HG03108 (cell line): ENCODE results near the gene SEMA3F.

Experiments
- ATAC-seq: cut with Tn5 transposase; IDR thresholded peaks from one replicate; pipeline ENCODE4 v1.9.1; 2021; ENCODE audit warnings: moderate library complexity; ENCODE audit not compliant: unreplicated experiment

Gene SEMA3F

DNA sequence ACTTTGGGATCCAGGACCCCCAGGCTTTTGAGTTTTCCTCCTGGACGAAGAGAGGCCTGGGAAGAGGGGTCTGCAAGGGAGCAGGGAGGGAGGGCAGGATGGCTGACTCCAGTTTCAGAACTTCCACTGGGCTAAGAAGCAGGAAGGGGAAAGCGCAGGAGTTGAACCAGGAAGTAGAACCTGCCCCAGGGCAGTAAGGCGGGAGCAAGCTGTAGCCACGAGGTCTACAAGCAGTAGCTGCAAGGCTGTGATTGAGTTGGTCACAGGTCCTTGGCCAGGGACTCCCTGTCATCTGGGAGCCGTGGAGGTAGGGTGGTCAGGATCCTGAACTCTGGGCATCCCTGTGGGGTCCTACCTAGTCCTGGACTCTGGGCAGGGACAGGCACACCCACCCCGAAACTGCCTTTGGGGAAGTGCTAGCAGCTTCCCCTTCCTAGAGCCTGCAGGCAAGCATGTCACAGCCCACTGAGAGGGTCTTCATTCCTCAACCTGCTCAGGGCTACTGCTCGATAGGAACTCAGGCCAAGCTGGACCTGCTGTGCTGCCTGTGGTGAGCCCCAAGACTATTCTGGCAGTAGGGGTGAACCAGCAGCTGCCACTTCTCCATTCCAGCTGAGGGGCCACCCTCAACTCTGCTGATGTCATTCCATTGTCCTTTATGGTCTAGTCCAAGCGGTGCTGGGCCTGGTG is 75.1 kb downstream of the SEMA3F start:
- no peak for ATAC-seq

DNA sequence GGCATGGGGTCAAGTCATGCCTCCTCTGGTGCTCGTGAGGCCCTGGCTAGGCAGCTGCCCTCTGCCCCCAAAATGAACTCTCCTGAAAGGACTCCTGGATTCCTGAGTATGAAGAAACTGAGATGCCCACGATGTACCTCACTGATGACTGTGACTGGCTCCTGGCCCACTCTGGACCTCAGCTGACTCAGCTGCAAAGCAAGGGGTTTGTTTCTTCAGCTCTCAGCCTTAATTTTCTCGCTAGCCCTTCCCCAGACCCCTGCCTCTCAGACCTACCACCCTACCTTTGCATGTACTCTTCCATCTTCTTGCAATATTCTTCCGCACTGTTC is 75.6 kb downstream of the SEMA3F start:
- ATAC-seq: no peak

DNA sequence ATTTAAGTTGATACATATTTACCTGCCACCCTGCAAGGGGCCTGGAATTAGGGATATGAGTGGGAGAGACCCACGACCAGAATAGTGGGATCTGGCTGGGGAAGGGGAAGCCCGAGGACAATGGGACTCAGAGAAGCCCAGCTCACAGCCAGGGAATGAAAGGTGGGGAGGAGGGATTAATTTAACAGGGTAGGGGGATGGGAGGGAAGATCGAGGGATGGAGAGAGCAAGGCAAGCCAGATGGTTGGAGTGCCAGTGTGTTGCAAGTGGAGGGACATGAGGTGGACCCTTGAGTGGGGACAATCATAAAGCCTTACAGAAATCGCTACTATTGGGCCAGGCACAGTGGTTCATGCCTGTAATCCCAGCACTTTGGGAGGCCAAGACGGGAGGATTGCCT is 76.5 kb downstream of the SEMA3F start:
- ATAC-seq: no peak

DNA sequence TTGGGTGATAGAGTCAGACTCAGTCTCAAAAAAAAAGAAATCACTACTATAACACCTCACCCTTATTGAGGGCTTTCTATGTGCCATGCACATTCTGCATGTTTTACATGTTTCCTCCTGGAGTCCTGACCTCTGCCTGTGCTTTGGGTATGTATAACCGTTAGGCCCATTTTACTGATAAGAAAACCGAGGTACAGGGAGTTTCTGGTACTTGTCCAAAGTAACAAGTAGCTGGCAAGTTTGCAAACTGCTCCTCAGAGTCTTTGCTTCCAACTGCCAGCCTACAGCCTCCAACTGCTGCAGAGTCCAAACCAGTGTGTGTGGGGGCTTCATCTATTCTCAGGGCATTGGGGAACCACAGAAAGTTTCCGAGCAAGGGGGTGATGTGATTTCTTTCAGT is 77.2 kb downstream of the SEMA3F start:
- ATAC-seq: no peak

DNA sequence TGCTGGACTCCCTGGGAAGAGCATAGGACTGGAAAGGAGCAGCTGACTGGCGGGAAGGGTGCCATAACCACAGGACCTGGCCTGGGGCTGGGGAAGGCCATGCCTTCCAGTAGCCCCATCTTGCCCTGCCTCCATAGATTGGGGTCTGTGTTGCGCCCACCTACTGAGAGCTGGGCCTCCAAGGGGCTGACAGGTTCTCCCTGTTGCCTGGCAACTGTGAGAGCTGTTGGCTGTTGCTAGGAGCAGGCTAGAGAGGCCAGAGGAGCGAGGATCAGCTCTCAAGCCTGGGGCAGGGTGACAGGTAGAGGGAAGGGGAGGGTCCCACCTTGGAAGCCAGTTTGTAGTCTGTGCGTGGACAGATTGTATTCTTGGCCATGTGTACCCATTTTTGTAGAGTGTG is 78.1 kb downstream of the SEMA3F start:
- no peak for ATAC-seq

DNA sequence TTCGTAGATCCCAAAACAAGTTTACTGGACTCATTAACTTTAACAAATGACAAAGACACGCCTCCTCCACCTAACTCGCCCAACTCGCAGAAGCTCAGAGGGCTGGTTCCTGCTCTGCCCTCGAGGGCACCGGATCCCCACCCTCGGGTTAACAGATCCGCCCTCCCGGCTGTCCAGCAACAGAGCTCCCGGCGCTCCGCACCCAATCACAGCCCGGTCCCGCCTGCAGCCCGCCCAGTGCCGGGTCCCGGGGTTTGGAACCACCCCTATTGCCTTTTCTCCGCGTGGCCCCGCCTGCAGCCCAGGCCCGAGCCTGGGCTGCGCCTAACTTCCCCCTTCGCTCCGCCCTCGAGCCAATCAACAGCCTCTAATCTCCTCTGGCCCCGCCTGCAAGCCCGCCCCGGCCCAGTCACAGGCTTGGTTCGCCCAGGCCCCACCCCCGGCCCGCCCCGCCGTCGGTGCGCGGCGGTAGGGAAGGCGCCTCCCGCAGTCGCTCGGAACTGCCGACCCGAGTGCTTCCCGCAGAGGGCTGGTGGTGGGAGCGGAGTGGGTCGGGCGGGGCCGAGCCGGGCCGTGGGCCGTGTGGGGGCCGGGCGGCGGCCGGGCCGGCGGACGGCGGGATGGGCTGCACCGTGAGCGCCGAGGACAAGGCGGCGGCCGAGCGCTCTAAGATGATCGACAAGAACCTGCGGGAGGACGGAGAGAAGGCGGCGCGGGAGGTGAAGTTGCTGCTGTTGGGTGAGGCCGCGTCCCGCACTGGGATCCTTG is 80.8 kb downstream of the SEMA3F start, which contains the start of gene GNAI2:
TSS of gene GNAI2 (plus strand) at position 489 of the 768 bp plus-strand sequence. CDS start at position 621, 132 bp downstream.
- peak; percentile 89 for ATAC-seq

DNA sequence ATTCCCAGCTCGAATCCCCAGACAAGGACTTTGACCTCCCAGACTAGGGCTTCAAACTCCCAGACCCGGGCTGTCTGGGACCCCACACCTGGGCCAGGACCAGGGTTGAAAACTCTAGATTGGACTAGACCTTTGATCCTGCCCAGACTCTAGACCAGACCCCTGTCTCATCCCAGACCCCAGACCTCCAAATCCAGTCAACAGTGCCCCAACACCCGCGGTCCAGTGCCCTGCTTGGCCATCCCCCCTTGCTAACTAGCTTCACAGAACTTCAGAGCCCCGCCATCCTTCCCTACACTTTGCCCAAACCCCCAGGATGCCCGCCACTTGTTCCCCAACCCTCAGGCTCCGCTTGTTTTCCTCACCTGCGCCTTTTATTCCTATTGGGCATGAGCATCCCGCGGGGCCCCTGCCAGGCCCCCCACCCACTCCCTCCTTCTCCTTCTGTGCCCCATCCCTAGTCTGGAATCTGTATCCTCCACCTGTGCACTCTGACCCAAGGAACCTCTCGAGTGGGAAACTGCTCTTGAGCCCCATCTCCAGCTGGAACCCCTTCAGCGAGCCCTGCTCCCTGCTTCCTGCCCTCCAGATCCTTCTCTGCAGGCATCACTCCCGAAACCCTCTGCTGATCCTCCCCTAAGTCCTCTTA is 81.5 kb downstream of the SEMA3F start:
- ATAC-seq: no peak

DNA sequence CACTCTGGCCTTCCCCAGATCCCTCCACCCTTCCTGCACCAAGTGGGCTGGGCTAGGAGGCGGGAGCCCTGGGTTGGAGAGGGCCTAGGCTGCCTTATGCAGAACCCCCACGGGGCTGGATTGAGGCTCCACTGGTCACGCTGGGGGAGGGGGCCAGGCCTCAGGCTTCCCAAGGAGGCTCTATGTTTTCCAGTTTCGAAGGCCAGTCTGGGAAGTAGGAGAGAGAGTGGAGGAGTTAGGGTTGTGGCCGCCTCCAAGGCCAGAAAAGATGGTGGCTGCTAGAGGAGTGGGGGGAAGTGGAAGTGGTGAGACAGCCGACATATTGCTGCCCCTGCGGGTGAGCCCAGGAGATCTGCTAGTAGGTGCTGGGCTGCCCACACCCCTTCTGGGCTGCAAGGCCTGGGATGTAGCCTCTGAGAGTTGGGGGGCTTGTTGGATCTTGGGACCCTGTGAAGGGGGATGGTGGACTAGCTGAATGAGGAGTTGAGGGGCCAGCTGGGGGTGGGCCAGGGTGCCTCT is 82.1 kb downstream of the SEMA3F start:
- no peak for ATAC-seq

DNA sequence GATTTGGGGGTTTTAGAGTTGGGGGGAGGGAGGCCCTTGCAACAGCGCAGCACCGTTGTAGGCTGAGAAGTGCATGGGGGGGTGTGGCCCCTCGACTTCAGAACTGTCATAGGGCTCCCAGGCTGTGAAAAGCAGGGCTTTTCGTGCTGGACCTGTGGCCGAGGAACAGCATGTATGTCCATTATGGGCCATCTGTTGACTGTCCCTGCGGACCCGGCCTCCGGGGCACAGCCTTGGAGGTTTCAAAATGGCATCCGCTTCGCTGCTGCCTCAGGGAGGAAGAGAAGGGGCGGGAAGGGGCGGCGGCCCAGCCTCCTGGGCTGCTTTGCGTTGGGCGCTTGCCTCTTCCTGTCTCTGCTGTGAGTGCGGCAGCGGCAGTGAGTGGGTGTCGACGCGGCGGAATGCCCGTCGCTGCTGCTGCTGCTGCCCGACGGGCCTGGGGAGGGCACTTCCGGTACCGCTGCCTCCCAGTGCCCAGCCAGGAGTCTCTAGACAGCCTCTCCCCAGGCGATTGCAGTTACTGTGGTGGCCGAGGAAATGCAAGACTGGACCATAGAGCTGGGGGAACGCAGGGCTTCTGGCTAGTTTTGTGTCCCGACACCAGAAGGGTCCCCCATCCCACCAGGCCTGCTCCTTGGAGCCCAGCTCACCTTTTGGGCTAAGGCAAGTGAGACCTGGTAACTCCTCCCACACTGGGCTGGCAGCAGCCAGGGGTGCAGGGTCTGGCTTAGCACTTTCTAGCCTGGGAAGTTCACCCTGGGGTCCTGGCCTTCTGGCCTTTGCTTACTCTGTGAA is 82.8 kb downstream of the SEMA3F start:
- peak; percentile 31 for ATAC-seq

DNA sequence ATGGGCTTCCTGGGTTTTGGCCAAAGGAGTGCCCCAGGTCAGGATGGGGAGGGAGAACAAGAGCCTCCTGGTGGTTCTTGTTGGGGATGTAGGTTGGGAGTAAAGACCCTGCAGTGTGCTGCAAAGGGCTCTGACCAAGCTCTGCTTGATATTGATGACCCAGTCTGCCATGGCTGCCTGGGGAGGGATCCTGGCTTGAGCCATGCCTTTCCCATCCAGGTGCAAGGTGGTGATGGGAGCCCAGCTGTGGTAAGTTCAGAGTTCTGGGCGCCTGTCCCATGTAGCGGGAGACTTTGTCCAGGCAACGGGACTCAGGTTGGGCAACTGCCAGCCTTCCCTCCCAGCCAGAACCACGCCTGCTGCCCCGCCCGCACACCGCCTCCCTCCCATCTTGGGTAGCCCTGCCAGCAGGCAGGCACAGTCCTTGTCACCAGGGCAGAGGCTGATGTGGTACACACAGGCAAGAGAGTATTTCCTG is 83.5 kb downstream of the SEMA3F start:
- no peak for ATAC-seq
